Measurements from ENCODE around the gene RAP1GAP.

GRCh38 chr1:21622466-21623315 is 46.5 kb downstream of the RAP1GAP start:
- TF ChIP-seq CTCF (IDR thresholded peaks at IDR 0.05) = no peak
- no peak for TF ChIP-seq POLR2A (IDR thresholded peaks at IDR 0.05)
